ENCODE measurements around the gene MYO1D. TPM values are rescaled to one million over a fixed set of nuclear protein-coding genes. Genes with fewer than 3 reads are reported as not detected.
"Not testable (repeated sequence)": the region's sequence is repeated elsewhere in the genome, so short reads cannot be mapped to it uniquely, and the experiment has no call there.

MYO1D gene
- total RNA-seq, 1 experiment from 2014 or later, result 29.9 TPM

GRCh38 chr17:32920293-32920692 is 43.4 kb upstream of the MYO1D start:
- H3K4me1 Mint-ChIP-seq, result peaks cover 26% of the 10 kb centered on the region
- POLR2A ChIA-PET, result interaction anchor here (0.7 kb wide), 1 partner anchor 134 kb away, joined by 6 read pairs; no protein-coding TSS in a partner anchor
- H3K27ac Mint-ChIP-seq, result no peak overlapping the region
- H3K4me3 Mint-ChIP-seq, result no peak overlapping the region
- CTCF ChIA-PET, result interaction anchor here (0.6 to 1.2 kb wide), 2 partner anchors 11 to 38 kb away, joined by 3 to 6 read pairs; no protein-coding TSS in a partner anchor
- TF ChIP-seq ZNF138 (CRISPR knock-in tag; conservative IDR thresholded peaks at IDR 0.05) (no peak), FOXJ3 (CRISPR knock-in tag; IDR thresholded peaks at IDR 0.05; ENCODE audit: borderline replicate concordance) (no peak), ZNF416 (CRISPR knock-in tag; IDR thresholded peaks at IDR 0.05) (no peak), CDX4 (CRISPR knock-in tag; IDR thresholded peaks at IDR 0.05; ENCODE audit: borderline replicate concordance) (no peak), CBFB (CRISPR knock-in tag; IDR thresholded peaks at IDR 0.05; ENCODE audit: low read depth) (no peak), ZBTB43 (CRISPR knock-in tag; IDR thresholded peaks at IDR 0.05) (no peak), FOXK1 (CRISPR knock-in tag; IDR thresholded peaks at IDR 0.05) (no peak), STAT6 (CRISPR knock-in tag; conservative IDR thresholded peaks at IDR 0.05; ENCODE audit: low read depth) (no peak), AR (CRISPR knock-in tag; IDR thresholded peaks at IDR 0.05) (no peak), IRF2 (CRISPR knock-in tag; IDR thresholded peaks at IDR 0.05; ENCODE audit: borderline replicate concordance, low read depth) (no peak), ZNF317 (CRISPR knock-in tag; IDR thresholded peaks at IDR 0.05; ENCODE audit: borderline replicate concordance, low read depth) (no peak), ESRRA (CRISPR knock-in tag; IDR thresholded peaks at IDR 0.05; ENCODE audit: borderline replicate concordance) (no peak), TCF7 (CRISPR knock-in tag; IDR thresholded peaks at IDR 0.05; ENCODE audit: low read depth) (no peak), SMAD4 (CRISPR knock-in tag; IDR thresholded peaks at IDR 0.05) (no peak), ZNF532 (CRISPR knock-in tag; IDR thresholded peaks at IDR 0.05; ENCODE audit: borderline replicate concordance) (no peak), USF2 (CRISPR knock-in tag; IDR thresholded peaks at IDR 0.05) (no peak), ZNF512 (CRISPR knock-in tag; IDR thresholded peaks at IDR 0.05; ENCODE audit: borderline replicate concordance) (no peak), TP53 (CRISPR knock-in tag; IDR thresholded peaks at IDR 0.05) (no peak), EMX1 (CRISPR knock-in tag; IDR thresholded peaks at IDR 0.05) (no peak)
- H3K9me3 Mint-ChIP-seq, result peaks cover 12% of the 10 kb centered on the region
- no peaks in the 10 kb centered on the region for H3K27me3 Mint-ChIP-seq (ENCODE audit: low read depth)
- ATAC-seq (no peak), DNase-seq (ENCODE audit: low spot score) (no peak)
- peaks cover 8% of the 10 kb centered on the region for H3K36me3 Mint-ChIP-seq

- POLR2A ChIA-PET; ATAC-seq; DNase-seq (ENCODE audit: low spot score); H3K27me3 Mint-ChIP-seq (ENCODE audit: low read depth); H3K27ac Mint-ChIP-seq; H3K4me3 Mint-ChIP-seq; H3K36me3 Mint-ChIP-seq: not testable (repeated sequence)
- CTCF ChIA-PET, result interaction anchor here (0.6 to 1.2 kb wide), 2 partner anchors 10 to 37 kb away, joined by 3 to 6 read pairs; no protein-coding TSS in a partner anchor
- H3K4me1 Mint-ChIP-seq, result peaks cover 30% of the 10 kb centered on the region
- peaks cover 12% of the 10 kb centered on the region for H3K9me3 Mint-ChIP-seq
These were observed 43.0 kb upstream of the MYO1D start for GRCh38 chr17:32919876-32920275.
